HG02623 (cell line): ENCODE results near the gene CYSLTR1.
"Not testable (repeated sequence)": the region's sequence is repeated elsewhere in the genome, so short reads cannot be mapped to it uniquely, and the experiment has no call there.

ENCODE experiments used
- ATAC-seq: cut with Tn5 transposase; IDR thresholded peaks from one replicate; pipeline ENCODE4 v1.9.1; 2021; ENCODE audit warnings: moderate library complexity; ENCODE audit not compliant: unreplicated experiment

Gene CYSLTR1

GRCh38 chrX:78226047-78226446 is 101.4 kb downstream of the CYSLTR1 start:
- ATAC-seq: not testable (repeated sequence)
